ENCODE results near the gene TTPAL.

The TTPAL gene

GRCh38 chr20:44442298-44443070, 33.2 kb upstream of the TTPAL start:
- no peak for DNase-seq (ENCODE audit: low spot score)

- DNase-seq (ENCODE audit: low spot score): no peak
Observed at GRCh38 chr20:44445742-44446710, 29.6 kb upstream of the TTPAL start.

DNA sequence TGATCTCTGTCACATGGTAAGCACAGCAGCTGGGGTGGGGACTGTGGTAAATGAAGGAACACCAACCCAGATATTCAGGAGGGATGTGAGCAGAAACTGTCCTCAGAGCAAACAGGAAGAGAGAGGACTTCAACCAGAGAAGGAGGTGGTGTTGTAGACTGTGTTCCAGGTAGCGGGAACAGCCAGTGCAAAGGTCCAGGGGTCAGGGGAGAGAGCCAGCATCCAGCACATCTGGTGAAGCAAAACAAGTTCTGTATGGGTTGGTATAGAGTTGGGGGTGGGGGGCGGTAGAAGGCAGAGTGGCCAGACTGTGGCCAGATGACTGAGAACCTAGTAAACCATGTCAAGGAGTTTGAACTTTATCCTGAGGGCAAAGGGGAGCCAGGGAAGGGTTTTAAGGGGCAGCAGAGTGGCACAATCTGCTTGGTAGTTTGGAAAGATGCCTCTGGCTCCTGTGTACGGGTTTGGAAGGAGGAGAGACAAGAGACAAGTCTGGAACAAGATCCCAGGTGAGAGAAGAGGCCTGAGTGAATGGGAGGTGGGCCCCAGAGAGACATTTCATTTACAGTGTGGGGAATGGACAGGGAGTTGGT, 27.8 kb upstream of the TTPAL start:
- no peak for DNase-seq (ENCODE audit: low spot score)

GRCh38 chr20:44448753-44449546, 26.7 kb upstream of the TTPAL start:
- no peak for DNase-seq (ENCODE audit: low spot score)

DNA sequence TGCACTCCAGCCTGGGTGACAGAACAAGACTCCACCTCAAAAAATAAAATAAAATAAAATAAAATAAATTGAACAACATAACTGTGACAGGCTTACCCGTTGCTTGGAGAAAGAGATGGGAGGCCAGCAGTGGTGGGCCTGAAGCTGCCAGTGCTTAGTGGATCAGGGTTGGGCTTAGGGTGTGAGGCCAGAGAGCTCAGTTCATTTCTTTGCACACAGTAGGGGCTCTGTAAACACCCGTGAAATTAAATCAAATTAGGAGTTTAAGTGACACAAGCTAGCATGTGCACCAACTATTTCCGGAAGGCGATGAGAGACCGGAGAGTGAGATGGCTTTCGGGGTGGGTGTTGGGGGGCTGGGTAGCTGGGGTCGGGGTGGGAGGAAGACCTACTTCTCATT, 25.8 kb upstream of the TTPAL start:
- no peak for DNase-seq (ENCODE audit: low spot score)

DNA sequence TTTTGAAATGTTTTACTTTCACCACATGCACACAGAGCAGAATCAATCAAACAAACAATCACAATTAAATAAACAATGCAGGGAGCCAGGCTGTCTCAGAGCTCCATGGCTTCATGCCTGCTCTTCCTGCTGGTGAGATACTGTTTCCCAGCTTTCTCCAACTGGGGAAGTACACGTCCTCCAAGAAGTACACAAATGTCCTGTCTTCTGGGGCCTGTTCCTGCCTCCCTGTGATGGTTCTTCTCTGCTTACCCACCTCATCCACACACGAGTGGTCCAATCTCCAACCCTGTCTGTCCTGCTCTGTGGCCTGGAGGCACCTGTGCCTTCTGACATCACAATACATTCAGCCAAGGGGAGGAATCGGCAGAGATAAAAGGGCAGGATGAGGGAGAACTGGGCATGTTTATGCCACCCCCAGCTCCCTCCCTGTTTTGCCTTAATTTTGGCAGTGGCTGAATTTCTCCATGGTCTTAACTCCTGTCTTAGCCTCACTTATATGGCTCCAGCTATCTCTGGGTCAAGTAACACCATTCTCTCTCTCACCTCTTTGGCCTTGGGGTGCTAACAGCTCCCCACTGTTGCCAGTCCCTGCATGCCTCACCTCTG, 25.3 kb upstream of the TTPAL start:
- DNase-seq (ENCODE audit: low spot score): no peak

GRCh38 chr20:44450903-44451450, 24.7 kb upstream of the TTPAL start:
- DNase-seq (ENCODE audit: low spot score): no peak

- no peak for DNase-seq (ENCODE audit: low spot score)
Observed at GRCh38 chr20:44454306-44454963, 21.2 kb upstream of the TTPAL start.

- DNase-seq (ENCODE audit: low spot score): no peak
Observed at GRCh38 chr20:44455126-44455525, 20.5 kb upstream of the TTPAL start.

GRCh38 chr20:44456611-44457010, 19.1 kb upstream of the TTPAL start:
- DNase-seq (ENCODE audit: low spot score): no peak

DNA sequence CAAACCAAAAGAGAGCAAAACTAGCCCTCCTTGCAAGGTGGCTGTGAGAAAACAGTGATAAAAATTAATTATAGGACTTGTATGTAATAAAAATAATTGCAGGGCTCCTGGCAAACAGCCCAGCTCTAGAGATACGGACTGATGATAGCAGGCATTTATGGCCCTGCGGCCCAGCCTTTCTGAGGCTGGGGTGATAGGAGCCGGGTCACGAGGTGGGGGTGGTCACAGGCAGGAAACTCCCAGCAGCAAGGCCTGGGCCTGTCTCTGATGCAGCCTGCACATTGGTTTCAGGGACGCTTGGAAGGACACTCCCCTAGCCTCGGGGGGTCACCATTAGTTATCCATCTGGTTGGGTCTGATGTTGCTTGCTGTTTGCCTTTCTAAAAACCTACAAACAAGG, 18.7 kb upstream of the TTPAL start:
- no peak for DNase-seq (ENCODE audit: low spot score)

GRCh38 chr20:44459271-44459670, 16.4 kb upstream of the TTPAL start:
- no peak for DNase-seq (ENCODE audit: low spot score)

- DNase-seq (ENCODE audit: low spot score): no peak
Observed at GRCh38 chr20:44460795-44461141, 14.9 kb upstream of the TTPAL start.

GRCh38 chr20:44461142-44461802, 14.4 kb upstream of the TTPAL start:
- no peak for DNase-seq (ENCODE audit: low spot score)

- DNase-seq (ENCODE audit: low spot score): no peak
Observed at GRCh38 chr20:44461803-44462174, 13.9 kb upstream of the TTPAL start.

DNA sequence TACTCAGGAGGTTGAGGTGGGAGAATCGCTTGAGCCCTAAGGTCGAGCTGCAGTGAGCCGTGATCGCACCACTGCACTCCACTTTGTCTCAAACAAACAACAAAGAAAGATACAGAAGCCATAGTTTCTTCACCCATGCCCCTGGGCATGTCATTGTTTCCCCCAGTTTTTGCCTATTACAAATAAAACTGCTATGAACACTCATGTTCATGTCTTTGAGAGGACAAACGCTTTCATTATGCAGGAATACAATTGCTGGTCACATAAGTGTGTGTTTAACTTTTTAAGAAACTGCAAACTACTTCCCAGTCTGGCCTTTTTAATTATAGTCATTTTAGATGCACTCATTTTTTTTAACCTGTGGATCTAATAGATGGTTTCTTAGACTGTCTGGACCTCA, 12.2 kb upstream of the TTPAL start:
- no peak for DNase-seq (ENCODE audit: low spot score)

DNA sequence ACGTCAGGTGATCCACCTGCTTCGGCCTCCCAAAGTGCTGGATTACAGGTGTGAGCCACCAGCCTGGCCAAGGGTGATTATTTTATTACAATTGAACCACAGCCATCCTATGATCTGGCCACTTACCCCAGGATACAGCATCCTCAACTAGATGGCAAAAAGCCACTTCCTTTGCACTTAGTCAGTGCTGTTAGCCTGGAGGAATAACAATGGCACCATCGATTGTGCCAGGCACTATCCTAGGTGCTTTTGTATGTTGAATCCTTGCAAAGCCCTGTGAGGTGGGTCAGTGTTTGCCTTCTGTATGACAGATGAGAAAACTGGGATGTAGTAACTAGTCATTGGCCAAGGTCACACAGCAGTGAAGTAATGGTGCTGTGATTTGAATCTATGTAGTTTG, 11.2 kb upstream of the TTPAL start:
- DNase-seq (ENCODE audit: low spot score): no peak

DNA sequence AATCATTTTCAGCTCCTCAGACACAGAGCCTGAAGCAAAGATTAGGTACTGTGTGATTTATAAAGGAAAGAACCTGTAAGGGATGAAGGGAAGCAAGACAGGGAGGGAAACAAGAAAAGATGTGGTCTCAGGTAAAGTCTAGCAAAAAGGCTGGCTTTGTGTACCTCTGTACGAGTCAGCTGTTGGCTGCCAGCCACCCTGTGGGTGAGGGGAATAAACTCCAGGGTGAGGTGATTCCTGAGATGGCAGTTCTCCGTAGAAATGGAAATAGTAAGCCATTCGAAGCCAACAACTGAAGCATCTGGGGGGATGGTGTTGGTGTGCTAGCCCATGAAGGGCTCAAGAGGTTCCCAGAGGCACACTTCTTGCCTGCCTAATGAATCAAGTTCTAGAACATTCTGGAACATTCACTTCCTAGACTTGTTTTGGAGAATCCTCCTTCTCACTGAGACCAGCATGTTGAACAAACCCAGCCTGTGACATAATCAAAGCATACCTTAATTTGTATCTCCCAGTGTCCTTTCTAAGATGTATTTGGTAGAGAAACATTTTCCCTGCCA, 10.6 kb upstream of the TTPAL start:
- DNase-seq (ENCODE audit: low spot score): no peak

GRCh38 chr20:44467289-44467883, 8.3 kb upstream of the TTPAL start:
- DNase-seq (ENCODE audit: low spot score): no peak

Data from putamen (tissue), 1 donor.